ENCODE data around the gene STX1B. TPM values are rescaled to one million over a fixed set of nuclear protein-coding genes. Genes with fewer than 3 reads are reported as not detected.

Gene STX1B
- total RNA-seq, 1 experiment from 2014 or later: 11.0 TPM

- Histone ChIP-seq H3K18ac (ENCODE audit: insufficient read length, low read depth, low read length) (no peak overlapping the region), H2BK120ac (ENCODE audit: low read depth, low read length, poor library complexity, severe bottlenecking) (no peak overlapping the region), H2BK5ac (ENCODE audit: insufficient read length, low read length) (no peak overlapping the region), H4K5ac (ENCODE audit: insufficient read length, low read depth, low read length) (no peak overlapping the region), H3K23ac (ENCODE audit: insufficient read length, low read depth, low read length) (no peak overlapping the region), H3K79me2 (ENCODE audit: insufficient read depth, low read length) (no peaks in the 10 kb centered on the region), H2BK15ac (ENCODE audit: low read depth, low read length) (peak overlapping the region; percentile 19; the same call in 1 of the 2 replicates), H4K8ac (replicated peaks; ENCODE audit: insufficient read length, low read depth, low read length) (no peak overlapping the region), H4K91ac (ENCODE audit: insufficient read length, low read depth, low read length) (no peak overlapping the region), H3T11ph (ENCODE audit: low read length) (no peak overlapping the region), H3K9ac (ENCODE audit: extremely low read depth, insufficient read length, low read length) (no peak overlapping the region), H3K9me3 (ENCODE audit: control insufficient read depth, low read depth, low read length) (no peaks in the 10 kb centered on the region), H3K27me3 (ENCODE audit: insufficient read depth, low read length) (no peaks in the 10 kb centered on the region), H2AFZ (ENCODE audit: low read length) (no peak overlapping the region), H2AK5ac (ENCODE audit: insufficient read length, low read length) (no peak overlapping the region), H2BK20ac (ENCODE audit: low read depth, low read length, poor library complexity, severe bottlenecking) (no peak overlapping the region), H3K4me1 (ENCODE audit: insufficient read depth, low read length) (no peaks in the 10 kb centered on the region), H2BK12ac (ENCODE audit: insufficient read length, low read depth, low read length) (no peak overlapping the region), H3K56ac (ENCODE audit: insufficient read length, low read depth, low read length) (no peak overlapping the region), H3K79me1 (ENCODE audit: insufficient read depth, low read depth, low read length, poor library complexity, severe bottlenecking) (no peaks in the 10 kb centered on the region), H3K4me2 (ENCODE audit: insufficient read depth, insufficient read length, low read length) (no peak overlapping the region), H3K14ac (ENCODE audit: insufficient read depth, low read length) (no peak overlapping the region), H3K23me2 (ENCODE audit: insufficient read length, low read depth, low read length, poor library complexity, severe bottlenecking) (peaks cover 5% of the 10 kb centered on the region), H3K4ac (ENCODE audit: low read depth, low read length) (no peak overlapping the region), H3K27ac (ENCODE audit: insufficient read length, low read depth, low read length) (no peak overlapping the region), H4K20me1 (ENCODE audit: control insufficient read depth, insufficient read depth, insufficient read length) (no peaks in the 10 kb centered on the region)
- no CpG with 5 or more reads among the region's 1 CpG for WGBS (ENCODE audit: extremely low coverage, insufficient read length, low lambda C conversion rate)
- Mint-ChIP-seq H3K9me3 (no peaks in the 10 kb centered on the region), H3K27ac (no peak overlapping the region), H3K36me3 (ENCODE audit: insufficient read depth in 1 of 3, low read depth in 3 of 3) (peaks cover 0 to 13% (median 2%) of the 10 kb centered on the region in 3 experiments; a peak in 3 of 7 replicates), H3K27me3 (ENCODE audit: low read depth) (0 out of 2 replicates have a peak, but pooled peaks cover 2% of the 10 kb centered on the region), H3K4me1 (peaks cover 0 to 7% of the 10 kb centered on the region in 2 experiments; a peak in 1 of 4 replicates), H3K4me3 (no peak overlapping the region)
- TF ChIP-seq CTCF (conservative IDR thresholded peaks at IDR 0.05): no peak
- no peak for DNase-seq
These were observed 32.9 kb upstream of the STX1B start for GRCh38 chr16:31043352-31043751.
